CD4-positive, alpha-beta memory T cell (primary cell): ENCODE data around the gene TTC33. TPM values are rescaled to one million over a fixed set of nuclear protein-coding genes. Genes with fewer than 3 reads are reported as not detected.

Experiments
- CTCF ChIA-PET: fragments of 350-600 bp; sonication (Branson Sonifier 250); formaldehyde crosslinking; loops from one replicate; lab custom pipeline; 2021; ENCODE audit warnings: inconsistent platforms; ENCODE audit not compliant: partially characterized antibody; lab: Charles Lee
- POLR2A ChIA-PET: fragments of 350-600 bp; sonication (Branson Sonifier 250); formaldehyde crosslinking; loops from one replicate; lab custom pipeline; 2021; ENCODE audit not compliant: partially characterized antibody; lab: Charles Lee
- DNase-seq, 5 donors: peaks; one replicate each; pipeline versions ENCODE4 v3.0.0 to v3.0.0-alpha.2; 2020 to 2022; ENCODE audit warnings: mixed read lengths in 1 of 5
- H3K27ac ChIP-seq: one replicate; pipeline ENCODE4 v1.7.0; 2013; ENCODE audit warnings: low read depth, low read length
- H3K27me3 ChIP-seq: 2 replicates; pipeline ENCODE4 v1.7.0; 2013; ENCODE audit warnings: mild to moderate bottlenecking, low read length, moderate library complexity; ENCODE audit not compliant: insufficient read depth
- H3K36me3 ChIP-seq: 2 replicates; pipeline ENCODE4 v1.7.0; 2013; ENCODE audit warnings: mild to moderate bottlenecking, low read length, moderate library complexity; ENCODE audit not compliant: insufficient read depth
- H3K4me1 ChIP-seq: 2 replicates; pipeline ENCODE4 v1.7.0; 2013; ENCODE audit warnings: mild to moderate bottlenecking, low read length, moderate library complexity; ENCODE audit not compliant: insufficient read depth
- H3K4me3 ChIP-seq, 2 donors: one replicate each; pipeline ENCODE4 v1.7.0; 2013; ENCODE audit warnings: low read length in 2 of 2, mild to moderate bottlenecking in 1 of 2
- H3K9me3 ChIP-seq, 2 donors: one replicate each; pipeline ENCODE4 v1.7.0; 2013; ENCODE audit warnings: low read length in 2 of 2, control low read depth in 1 of 2; ENCODE audit not compliant: control insufficient read depth in 1 of 2
- H3K27ac Mint-ChIP-seq, 7 donors: one replicate each; pipeline ENCODE4 v1.8.0; 2020 to 2021; ENCODE audit warnings: mixed read lengths in 7 of 7, mild to moderate bottlenecking in 6 of 7, inconsistent platforms in 3 of 7, moderate library complexity in 3 of 7
- H3K27me3 Mint-ChIP-seq, 2 donors: one replicate each; pipeline ENCODE4 v1.8.0; 2020 to 2021; ENCODE audit warnings: mixed read lengths in 2 of 2
- H3K36me3 Mint-ChIP-seq, 2 donors: one replicate each; pipeline ENCODE4 v1.8.0; 2020 to 2021; ENCODE audit warnings: mixed read lengths in 2 of 2, inconsistent platforms in 1 of 2, mild to moderate bottlenecking in 1 of 2
- H3K4me1 Mint-ChIP-seq, 4 donors: one replicate each; pipeline ENCODE4 v1.8.0; 2020 to 2021; ENCODE audit warnings: mixed read lengths in 4 of 4, mild to moderate bottlenecking in 1 of 4
- H3K4me3 Mint-ChIP-seq, 8 donors: one replicate each; pipeline ENCODE4 v1.8.0; 2020 to 2021; ENCODE audit warnings: mixed read lengths in 8 of 8, mild to moderate bottlenecking in 7 of 8, moderate library complexity in 6 of 8, inconsistent platforms in 3 of 8
- H3K9me3 Mint-ChIP-seq, 8 donors: one replicate each; pipeline ENCODE4 v1.8.0; 2020 to 2021; ENCODE audit warnings: mixed read lengths in 8 of 8, mild to moderate bottlenecking in 5 of 8, inconsistent platforms in 3 of 8, moderate library complexity in 1 of 8
- intact Hi-C: fragments of 100-400 bp; cut with micrococcal nuclease; formaldehyde crosslinking; loops from one replicate; pipeline ENCODE4 v1.15.1; 2023
- polyA plus RNA-seq, 2 donors: library from polyadenylated mRNA; unstranded; fragments of 300-500 nt; fragmentation: Illumina TruSeq; gene quantifications; one replicate each; pipeline ENCODE4 v1.2.3, GENCODE V29; 2021
- total RNA-seq, 2 experiments: library from RNA; stranded (reverse); gene quantifications; one replicate each; pipeline ENCODE4 v1.2.3, GENCODE V29; 2021

TTC33 gene
- total and polyA plus RNA-seq, 4 experiments from 2014 or later = 13.2 to 17.2 (median 15.7) TPM

GRCh38 chr5:40577718-40578117 lies 178.0 kb downstream of the TTC33 start:
- Mint-ChIP-seq H3K27ac (no peak overlapping the region), H3K4me1 (peaks cover 15 to 23% (median 17%) of the 10 kb centered on the region in 4 donors), H3K9me3 (no peaks in the 10 kb centered on the region), H3K36me3 (no peaks in the 10 kb centered on the region), H3K4me3 (peak overlapping the region in 2 of 8 donors; percentile 40 to 55), H3K27me3 (no peaks in the 10 kb centered on the region)
- no peaks in the 10 kb centered on the region for H3K27me3 ChIP-seq
- peaks cover 13% of the 10 kb centered on the region for H3K4me1 ChIP-seq
- DNase-seq = no peak
- H3K4me3 ChIP-seq = no peak overlapping the region
- ChIA-PET CTCF (no interaction called here), POLR2A (no interaction called here)
- intact Hi-C loops = loop anchor here (2.0 kb wide), 2 partner anchors 75 to 101 kb away; partner anchors contain the start of gene PTGER4
- H3K27ac ChIP-seq = no peak overlapping the region
- no peaks in the 10 kb centered on the region for H3K9me3 ChIP-seq
- H3K36me3 ChIP-seq = no peaks in the 10 kb centered on the region

GRCh38 chr5:40575921-40576320 lies 179.8 kb downstream of the TTC33 start:
- Histone ChIP-seq H3K27me3 (no peaks in the 10 kb centered on the region), H3K4me1 (peaks cover 13% of the 10 kb centered on the region), H3K36me3 (no peaks in the 10 kb centered on the region), H3K4me3 (no peak overlapping the region), H3K9me3 (no peaks in the 10 kb centered on the region), H3K27ac (no peak overlapping the region)
- Mint-ChIP-seq H3K4me3 (no peak overlapping the region), H3K36me3 (no peaks in the 10 kb centered on the region), H3K27ac (no peak overlapping the region), H3K4me1 (peaks cover 15 to 23% (median 17%) of the 10 kb centered on the region in 4 donors), H3K27me3 (no peaks in the 10 kb centered on the region), H3K9me3 (peaks cover 0 to 2% (median 0%) of the 10 kb centered on the region in 8 donors)
- CTCF ChIA-PET = no interaction called here
- POLR2A ChIA-PET = interaction anchor here (0.8 kb wide), 1 partner anchor 104 kb away, joined by 3 read pairs; the partner anchor contains the start of gene PTGER4
- no peak for DNase-seq
- intact Hi-C loops = no loop called here

- Histone ChIP-seq H3K9me3 (no peaks in the 10 kb centered on the region), H3K4me3 (no peak overlapping the region), H3K36me3 (no peaks in the 10 kb centered on the region), H3K27me3 (no peaks in the 10 kb centered on the region), H3K4me1 (peaks cover 13% of the 10 kb centered on the region), H3K27ac (no peak overlapping the region)
- Mint-ChIP-seq H3K4me1 (peaks cover 12 to 24% (median 16%) of the 10 kb centered on the region in 4 donors), H3K9me3 (peaks cover 0 to 2% (median 0%) of the 10 kb centered on the region in 8 donors), H3K36me3 (no peaks in the 10 kb centered on the region), H3K4me3 (no peak overlapping the region), H3K27me3 (no peaks in the 10 kb centered on the region), H3K27ac (peak overlapping the region in 1 of 7 donors; percentile 30)
- ChIA-PET POLR2A (interaction anchor here (0.7 to 0.8 kb wide), 2 partner anchors 12 to 105 kb away, joined by 3 read pairs; partner anchors contain the start of gene PTGER4), CTCF (no interaction called here)
- intact Hi-C loops = no loop called here
- DNase-seq = no peak
Measured at GRCh38 chr5:40575411-40575810, 180.3 kb downstream of the TTC33 start.

- no peak overlapping the region for H3K4me3 Mint-ChIP-seq
- H3K9me3 ChIP-seq = no peaks in the 10 kb centered on the region
- H3K9me3 Mint-ChIP-seq = peaks cover 0 to 2% (median 0%) of the 10 kb centered on the region in 8 donors
- no peak overlapping the region for H3K27ac Mint-ChIP-seq
- no peak overlapping the region for H3K4me3 ChIP-seq
- H3K27me3 Mint-ChIP-seq = no peaks in the 10 kb centered on the region
- H3K36me3 Mint-ChIP-seq = no peaks in the 10 kb centered on the region
- no peak for DNase-seq
- no peaks in the 10 kb centered on the region for H3K27me3 ChIP-seq
- peaks cover 2 to 14% (median 8%) of the 10 kb centered on the region in 4 donors for H3K4me1 Mint-ChIP-seq
- intact Hi-C loops = no loop called here
- H3K4me1 ChIP-seq = no peaks in the 10 kb centered on the region
- POLR2A ChIA-PET = no interaction called here
- CTCF ChIA-PET = no interaction called here
- no peaks in the 10 kb centered on the region for H3K36me3 ChIP-seq
- H3K27ac ChIP-seq = no peak overlapping the region
Measured at GRCh38 chr5:40572937-40573336, 182.8 kb downstream of the TTC33 start.

- intact Hi-C loops = no loop called here
- Mint-ChIP-seq H3K9me3 (peaks cover 0 to 2% (median 0%) of the 10 kb centered on the region in 8 donors), H3K27me3 (no peaks in the 10 kb centered on the region), H3K36me3 (no peaks in the 10 kb centered on the region), H3K27ac (no peak overlapping the region), H3K4me1 (peaks cover 2 to 12% (median 8%) of the 10 kb centered on the region in 4 donors), H3K4me3 (no peak overlapping the region)
- H3K9me3 ChIP-seq = no peaks in the 10 kb centered on the region
- no peak overlapping the region for H3K4me3 ChIP-seq
- CTCF ChIA-PET = no interaction called here
- no peaks in the 10 kb centered on the region for H3K36me3 ChIP-seq
- DNase-seq = no peak
- no peaks in the 10 kb centered on the region for H3K27me3 ChIP-seq
- POLR2A ChIA-PET = no interaction called here
- no peak overlapping the region for H3K27ac ChIP-seq
- H3K4me1 ChIP-seq = no peaks in the 10 kb centered on the region
Measured at GRCh38 chr5:40572391-40572790, 183.4 kb downstream of the TTC33 start.

GRCh38 chr5:40571729-40572128 lies 184.0 kb downstream of the TTC33 start:
- H3K36me3 Mint-ChIP-seq = no peaks in the 10 kb centered on the region
- ChIA-PET CTCF (no interaction called here), POLR2A (no interaction called here)
- Histone ChIP-seq H3K27ac (no peak overlapping the region), H3K27me3 (no peaks in the 10 kb centered on the region), H3K4me1 (no peaks in the 10 kb centered on the region), H3K9me3 (no peaks in the 10 kb centered on the region), H3K36me3 (no peaks in the 10 kb centered on the region), H3K4me3 (no peak overlapping the region)
- peaks cover 2 to 12% (median 8%) of the 10 kb centered on the region in 4 donors for H3K4me1 Mint-ChIP-seq
- peaks cover 0 to 2% (median 0%) of the 10 kb centered on the region in 8 donors for H3K9me3 Mint-ChIP-seq
- H3K27ac Mint-ChIP-seq = no peak overlapping the region
- DNase-seq = no peak
- intact Hi-C loops = no loop called here
- H3K4me3 Mint-ChIP-seq = no peak overlapping the region
- no peaks in the 10 kb centered on the region for H3K27me3 Mint-ChIP-seq

GRCh38 chr5:40570408-40571129 lies 185.2 kb downstream of the TTC33 start:
- DNase-seq = no peak
- Histone ChIP-seq H3K9me3 (no peaks in the 10 kb centered on the region), H3K27me3 (no peaks in the 10 kb centered on the region), H3K27ac (no peak overlapping the region), H3K36me3 (no peaks in the 10 kb centered on the region), H3K4me3 (no peak overlapping the region), H3K4me1 (no peaks in the 10 kb centered on the region)
- Mint-ChIP-seq H3K27ac (peak overlapping the region in 2 of 7 donors; percentile 26 to 48), H3K4me3 (no peak overlapping the region), H3K36me3 (no peaks in the 10 kb centered on the region), H3K9me3 (peaks cover 0 to 4% (median 0%) of the 10 kb centered on the region in 8 donors), H3K27me3 (no peaks in the 10 kb centered on the region), H3K4me1 (peaks cover 2 to 12% (median 8%) of the 10 kb centered on the region in 4 donors)
- intact Hi-C loops = no loop called here
- POLR2A ChIA-PET = interaction anchor here (1.0 kb wide), 1 partner anchor 110 kb away, joined by 3 read pairs; no protein-coding TSS in a partner anchor
- CTCF ChIA-PET = no interaction called here
